ENCODE results near the gene CTIF.

Gene CTIF

GRCh38 chr18:48700446-48700845 is 161.6 kb downstream of the CTIF start:
- 99% methylated on average over 7 of the region's 9 CpGs for WGBS (ENCODE audit: insufficient coverage)
- H3K27me3 ChIP-seq (replicated peaks in 2 of 5; ENCODE audit: control insufficient read depth in 4 of 5, insufficient read depth in 5 of 5, low read length in 4 of 5): no peaks in the 10 kb centered on the region
- CTCF ChIA-PET: no interaction called here
- POLR2A ChIA-PET: interaction anchor here (0.8 kb wide), 1 partner anchor 252 kb away, joined by 6 read pairs; no protein-coding TSS in a partner anchor
- peaks cover 0 to 2% (median 0%) of the 10 kb centered on the region in 4 experiments for H3K36me3 ChIP-seq (ENCODE audit: control insufficient read depth in 4 of 4, insufficient read depth in 4 of 4, low read length in 3 of 4)
- DNase-seq: no peak
- H3K4me1 ChIP-seq (ENCODE audit: control extremely low read depth in 1 of 4, control insufficient read depth in 4 of 4, insufficient read depth in 4 of 4, low read length in 3 of 4): peaks cover 0 to 29% (median 6%) of the 10 kb centered on the region in 4 experiments
- no peaks in the 10 kb centered on the region for H3K9me3 ChIP-seq (ENCODE audit: control extremely low read depth in 1 of 5, control insufficient read depth in 4 of 5, insufficient read depth in 2 of 5, low read depth in 1 of 5, low read length in 4 of 5)
- H3K27ac ChIP-seq (ENCODE audit: insufficient read depth in 1 of 2, low read depth in 1 of 2, low read length in 2 of 2, poor library complexity in 1 of 2, severe bottlenecking in 2 of 2): no peak overlapping the region
- no peak overlapping the region for H3K4me3 ChIP-seq (ENCODE audit: control insufficient read depth in 1 of 7, extremely low read depth in 1 of 7, insufficient read depth in 4 of 7, low read depth in 2 of 7, low read length in 6 of 7)

- H3K4me3 ChIP-seq (ENCODE audit: control insufficient read depth in 1 of 7, extremely low read depth in 1 of 7, insufficient read depth in 4 of 7, low read depth in 2 of 7, low read length in 6 of 7): no peak overlapping the region
- no peak overlapping the region for H3K27ac ChIP-seq (ENCODE audit: insufficient read depth in 1 of 2, low read depth in 1 of 2, low read length in 2 of 2, poor library complexity in 1 of 2, severe bottlenecking in 2 of 2)
- peaks cover 0 to 29% (median 3%) of the 10 kb centered on the region in 4 experiments for H3K4me1 ChIP-seq (ENCODE audit: control extremely low read depth in 1 of 4, control insufficient read depth in 4 of 4, insufficient read depth in 4 of 4, low read length in 3 of 4)
- peaks cover 0 to 2% (median 0%) of the 10 kb centered on the region in 4 experiments for H3K36me3 ChIP-seq (ENCODE audit: control insufficient read depth in 4 of 4, insufficient read depth in 4 of 4, low read length in 3 of 4)
- CTCF ChIA-PET: interaction anchor here (0.5 to 2.5 kb wide), 2 partner anchors 8 to 281 kb away, joined by 3 to 9 read pairs; no protein-coding TSS in a partner anchor
- no peaks in the 10 kb centered on the region for H3K27me3 ChIP-seq (replicated peaks in 2 of 5; ENCODE audit: control insufficient read depth in 4 of 5, insufficient read depth in 5 of 5, low read length in 4 of 5)
- no peak for DNase-seq
- POLR2A ChIA-PET: no interaction called here
- WGBS (ENCODE audit: insufficient coverage): 89% methylated on average over 7 of the region's 9 CpGs
- H3K9me3 ChIP-seq (ENCODE audit: control extremely low read depth in 1 of 5, control insufficient read depth in 4 of 5, insufficient read depth in 2 of 5, low read depth in 1 of 5, low read length in 4 of 5): no peaks in the 10 kb centered on the region
Measured at GRCh38 chr18:48702346-48703027, 163.7 kb downstream of the CTIF start.

- 83% methylated on average over 1 of the region's 1 CpG for WGBS (ENCODE audit: insufficient coverage)
- peaks cover 0 to 29% (median 3%) of the 10 kb centered on the region in 4 experiments for H3K4me1 ChIP-seq (ENCODE audit: control extremely low read depth in 1 of 4, control insufficient read depth in 4 of 4, insufficient read depth in 4 of 4, low read length in 3 of 4)
- no peak overlapping the region for H3K4me3 ChIP-seq (ENCODE audit: control insufficient read depth in 1 of 7, extremely low read depth in 1 of 7, insufficient read depth in 4 of 7, low read depth in 2 of 7, low read length in 6 of 7)
- H3K36me3 ChIP-seq (ENCODE audit: control insufficient read depth in 4 of 4, insufficient read depth in 4 of 4, low read length in 3 of 4): peaks cover 0 to 2% (median 0%) of the 10 kb centered on the region in 4 experiments
- no peak overlapping the region for H3K27ac ChIP-seq (ENCODE audit: insufficient read depth in 1 of 2, low read depth in 1 of 2, low read length in 2 of 2, poor library complexity in 1 of 2, severe bottlenecking in 2 of 2)
- ChIA-PET POLR2A (no interaction called here), CTCF (interaction anchor here (0.5 to 2.5 kb wide), 2 partner anchors 8 to 280 kb away, joined by 3 to 9 read pairs; no protein-coding TSS in a partner anchor)
- no peaks in the 10 kb centered on the region for H3K27me3 ChIP-seq (replicated peaks in 2 of 5; ENCODE audit: control insufficient read depth in 4 of 5, insufficient read depth in 5 of 5, low read length in 4 of 5)
- DNase-seq: no peak
- H3K9me3 ChIP-seq (ENCODE audit: control extremely low read depth in 1 of 5, control insufficient read depth in 4 of 5, insufficient read depth in 2 of 5, low read depth in 1 of 5, low read length in 4 of 5): no peaks in the 10 kb centered on the region
Measured at GRCh38 chr18:48703028-48703386, 164.2 kb downstream of the CTIF start.

- Histone ChIP-seq H3K9me3 (ENCODE audit: control extremely low read depth in 1 of 5, control insufficient read depth in 4 of 5, insufficient read depth in 2 of 5, low read depth in 1 of 5, low read length in 4 of 5) (no peaks in the 10 kb centered on the region), H3K27me3 (replicated peaks in 2 of 5; ENCODE audit: control insufficient read depth in 4 of 5, insufficient read depth in 5 of 5, low read length in 4 of 5) (no peaks in the 10 kb centered on the region), H3K4me1 (ENCODE audit: control extremely low read depth in 1 of 4, control insufficient read depth in 4 of 4, insufficient read depth in 4 of 4, low read length in 3 of 4) (peaks cover 0 to 25% (median 2%) of the 10 kb centered on the region in 4 experiments), H3K4me3 (ENCODE audit: control insufficient read depth in 1 of 7, extremely low read depth in 1 of 7, insufficient read depth in 4 of 7, low read depth in 2 of 7, low read length in 6 of 7) (no peak overlapping the region), H3K27ac (ENCODE audit: insufficient read depth in 1 of 2, low read depth in 1 of 2, low read length in 2 of 2, poor library complexity in 1 of 2, severe bottlenecking in 2 of 2) (no peak overlapping the region), H3K36me3 (ENCODE audit: control insufficient read depth in 4 of 4, insufficient read depth in 4 of 4, low read length in 3 of 4) (peaks cover 0 to 2% (median 0%) of the 10 kb centered on the region in 4 experiments)
- ChIA-PET CTCF (interaction anchor here (2.5 kb wide), 1 partner anchor 8 kb away, joined by 9 read pairs; no protein-coding TSS in a partner anchor), POLR2A (no interaction called here)
- WGBS (ENCODE audit: insufficient coverage): 100% methylated on average over 1 of the region's 4 CpGs
- DNase-seq: no peak
Measured at GRCh38 chr18:48703418-48703817, 164.6 kb downstream of the CTIF start.

GRCh38 chr18:48705043-48705442 is 166.2 kb downstream of the CTIF start:
- Histone ChIP-seq H3K4me3 (ENCODE audit: control insufficient read depth in 1 of 7, extremely low read depth in 1 of 7, insufficient read depth in 4 of 7, low read depth in 2 of 7, low read length in 6 of 7) (no peak overlapping the region), H3K36me3 (ENCODE audit: control insufficient read depth in 4 of 4, insufficient read depth in 4 of 4, low read length in 3 of 4) (peaks cover 0 to 2% (median 0%) of the 10 kb centered on the region in 4 experiments), H3K9me3 (ENCODE audit: control extremely low read depth in 1 of 5, control insufficient read depth in 4 of 5, insufficient read depth in 2 of 5, low read depth in 1 of 5, low read length in 4 of 5) (no peaks in the 10 kb centered on the region), H3K4me1 (ENCODE audit: control extremely low read depth in 1 of 4, control insufficient read depth in 4 of 4, insufficient read depth in 4 of 4, low read length in 3 of 4) (peaks cover 0 to 14% (median 0%) of the 10 kb centered on the region in 4 experiments), H3K27ac (ENCODE audit: insufficient read depth in 1 of 2, low read depth in 1 of 2, low read length in 2 of 2, poor library complexity in 1 of 2, severe bottlenecking in 2 of 2) (no peak overlapping the region), H3K27me3 (replicated peaks in 2 of 5; ENCODE audit: control insufficient read depth in 4 of 5, insufficient read depth in 5 of 5, low read length in 4 of 5) (no peaks in the 10 kb centered on the region)
- ChIA-PET POLR2A (no interaction called here), CTCF (no interaction called here)
- DNase-seq: no peak
- 96% methylated on average over 7 of the region's 7 CpGs for WGBS (ENCODE audit: insufficient coverage)

- 96% methylated on average over 10 of the region's 11 CpGs for WGBS (ENCODE audit: insufficient coverage)
- H3K36me3 ChIP-seq (ENCODE audit: control insufficient read depth in 4 of 4, insufficient read depth in 4 of 4, low read length in 3 of 4): peaks cover 0 to under 1% (median 0%) of the 10 kb centered on the region in 4 experiments
- ChIA-PET CTCF (no interaction called here), POLR2A (no interaction called here)
- peaks cover 0 to 14% (median 0%) of the 10 kb centered on the region in 4 experiments for H3K4me1 ChIP-seq (ENCODE audit: control extremely low read depth in 1 of 4, control insufficient read depth in 4 of 4, insufficient read depth in 4 of 4, low read length in 3 of 4)
- DNase-seq: no peak
- H3K27me3 ChIP-seq (replicated peaks in 2 of 5; ENCODE audit: control insufficient read depth in 4 of 5, insufficient read depth in 5 of 5, low read length in 4 of 5): no peaks in the 10 kb centered on the region
- no peaks in the 10 kb centered on the region for H3K9me3 ChIP-seq (ENCODE audit: control extremely low read depth in 1 of 5, control insufficient read depth in 4 of 5, insufficient read depth in 2 of 5, low read depth in 1 of 5, low read length in 4 of 5)
- no peak overlapping the region for H3K4me3 ChIP-seq (ENCODE audit: control insufficient read depth in 1 of 7, extremely low read depth in 1 of 7, insufficient read depth in 4 of 7, low read depth in 2 of 7, low read length in 6 of 7)
- H3K27ac ChIP-seq (ENCODE audit: insufficient read depth in 1 of 2, low read depth in 1 of 2, low read length in 2 of 2, poor library complexity in 1 of 2, severe bottlenecking in 2 of 2): no peak overlapping the region
Measured at GRCh38 chr18:48705531-48705930, 166.7 kb downstream of the CTIF start.

GRCh38 chr18:48706731-48707130 is 167.9 kb downstream of the CTIF start:
- H3K9me3 ChIP-seq (ENCODE audit: control extremely low read depth in 1 of 5, control insufficient read depth in 4 of 5, insufficient read depth in 2 of 5, low read depth in 1 of 5, low read length in 4 of 5): no peaks in the 10 kb centered on the region
- H3K36me3 ChIP-seq (ENCODE audit: control insufficient read depth in 4 of 4, insufficient read depth in 4 of 4, low read length in 3 of 4): no peaks in the 10 kb centered on the region
- ChIA-PET CTCF (no interaction called here), POLR2A (no interaction called here)
- DNase-seq: no peak
- WGBS (ENCODE audit: insufficient coverage): 83% methylated on average over 5 of the region's 5 CpGs
- peaks cover 0 to 14% (median 0%) of the 10 kb centered on the region in 4 experiments for H3K4me1 ChIP-seq (ENCODE audit: control extremely low read depth in 1 of 4, control insufficient read depth in 4 of 4, insufficient read depth in 4 of 4, low read length in 3 of 4)
- no peak overlapping the region for H3K27ac ChIP-seq (ENCODE audit: insufficient read depth in 1 of 2, low read depth in 1 of 2, low read length in 2 of 2, poor library complexity in 1 of 2, severe bottlenecking in 2 of 2)
- no peak overlapping the region for H3K4me3 ChIP-seq (ENCODE audit: control insufficient read depth in 1 of 7, extremely low read depth in 1 of 7, insufficient read depth in 4 of 7, low read depth in 2 of 7, low read length in 6 of 7)
- H3K27me3 ChIP-seq (replicated peaks in 2 of 5; ENCODE audit: control insufficient read depth in 4 of 5, insufficient read depth in 5 of 5, low read length in 4 of 5): no peaks in the 10 kb centered on the region
